ENCODE data around the gene IL17RB.

IL17RB gene

GRCh38 chr3:53865732-53866499 is 19.5 kb downstream of the IL17RB start:
- no peak for DNase-seq

GRCh38 chr3:53880396-53881345 is 34.3 kb downstream of the IL17RB start:
- DNase-seq = no peak

- peak; percentile 88 for DNase-seq
Measured at GRCh38 chr3:53881691-53882593, 35.6 kb downstream of the IL17RB start, which contains the start of gene ACTR8. Gene ACTR8, minus strand, starts transcription at chr3:53882152. Its CDS starts 51 bp downstream, at chr3:53882101.

- no peak for DNase-seq
Measured at GRCh38 chr3:53883008-53883407, 36.6 kb downstream of the IL17RB start.

- no peak for DNase-seq
Measured at GRCh38 chr3:53884623-53885022, 38.3 kb downstream of the IL17RB start.

- DNase-seq = no peak
Measured at GRCh38 chr3:53885239-53885638, 38.9 kb downstream of the IL17RB start.

- no peak for DNase-seq
Measured at GRCh38 chr3:53887446-53887845, 41.1 kb downstream of the IL17RB start.

GRCh38 chr3:53888232-53888631 is 41.9 kb downstream of the IL17RB start:
- no peak for DNase-seq

- DNase-seq = peak; percentile 71
Measured at GRCh38 chr3:53890726-53891475, 44.5 kb downstream of the IL17RB start.

- peak; percentile 99 for DNase-seq
Measured at GRCh38 chr3:53891497-53892285, 45.3 kb downstream of the IL17RB start, which contains the start of gene SELENOK. Gene SELENOK, minus strand, starts transcription at chr3:53891859.

GRCh38 chr3:53892286-53892637 is 45.9 kb downstream of the IL17RB start:
- no peak for DNase-seq

GRCh38 chr3:53899750-53900149 is 53.4 kb downstream of the IL17RB start:
- no peak for DNase-seq

- DNase-seq = no peak
Measured at GRCh38 chr3:53900666-53901331, 54.4 kb downstream of the IL17RB start.

GRCh38 chr3:53902067-53902466 is 55.7 kb downstream of the IL17RB start:
- DNase-seq = no peak

- DNase-seq = no peak
Measured at GRCh38 chr3:53902711-53903110, 56.3 kb downstream of the IL17RB start.

- DNase-seq = no peak
Measured at GRCh38 chr3:53913401-53913800, 67.0 kb downstream of the IL17RB start.
